ENCODE results near the gene HDGFL1.

GRCh38 chr6:22529866-22530265, 39.5 kb upstream of the HDGFL1 start:
- TF ChIP-seq ZNF274 (IDR thresholded peaks at IDR 0.05; ENCODE audit: low read depth, low read length) (no peak), SUZ12 (IDR thresholded peaks at IDR 0.05; ENCODE audit: extremely low read depth, insufficient read depth, insufficient read length) (no peak), YY1 (IDR thresholded peaks at IDR 0.05; ENCODE audit: insufficient read depth, insufficient read length) (no peak)
